Measurements from ENCODE around the gene DDN.

DDN gene

DNA sequence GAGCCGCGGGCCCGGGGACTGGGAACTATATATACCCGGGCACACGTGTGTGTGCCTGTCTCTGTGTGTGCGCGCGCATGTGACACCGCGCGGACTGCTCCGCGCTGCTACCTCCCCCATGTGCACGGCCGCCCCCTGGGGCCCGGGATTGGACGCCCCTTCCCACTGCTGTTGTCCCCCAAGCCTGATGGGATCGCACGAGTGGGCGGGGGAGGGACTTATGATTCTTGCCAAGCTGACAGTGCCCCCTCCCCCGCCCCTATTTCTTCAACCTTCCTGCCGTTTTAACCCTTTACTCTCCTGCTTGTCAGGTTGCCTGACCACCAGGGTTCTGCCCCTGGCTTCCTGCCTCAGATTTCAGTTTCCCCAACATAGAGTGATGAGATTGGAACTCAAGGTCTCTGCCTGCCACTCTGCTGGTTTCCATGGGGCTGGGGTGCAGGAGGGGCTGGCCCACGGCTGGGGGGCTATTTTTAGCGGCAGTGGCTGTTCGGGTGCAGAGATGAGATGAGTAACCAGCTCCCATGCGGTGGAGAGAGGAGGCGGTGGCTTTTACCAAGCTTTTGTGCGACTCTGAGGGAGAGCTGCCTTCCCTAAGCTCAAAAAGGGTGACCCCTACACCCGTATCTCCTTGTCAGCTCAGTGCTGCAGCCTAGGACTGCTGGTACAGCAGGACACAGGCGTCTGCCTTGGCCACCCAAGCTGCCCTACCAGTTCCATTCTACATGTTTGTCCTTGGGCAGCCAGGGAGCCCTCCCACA lies at the start of gene DDN:
DDN (minus strand) TSS at position 5 of the 761 bp plus-strand sequence. CDS start 88 bp downstream, outside the sequence.
- peak in 1 of 3 donors; percentile 28 for DNase-seq (ENCODE audit: low read depth in 2 of 3, low spot score in 1 of 3)

DNA sequence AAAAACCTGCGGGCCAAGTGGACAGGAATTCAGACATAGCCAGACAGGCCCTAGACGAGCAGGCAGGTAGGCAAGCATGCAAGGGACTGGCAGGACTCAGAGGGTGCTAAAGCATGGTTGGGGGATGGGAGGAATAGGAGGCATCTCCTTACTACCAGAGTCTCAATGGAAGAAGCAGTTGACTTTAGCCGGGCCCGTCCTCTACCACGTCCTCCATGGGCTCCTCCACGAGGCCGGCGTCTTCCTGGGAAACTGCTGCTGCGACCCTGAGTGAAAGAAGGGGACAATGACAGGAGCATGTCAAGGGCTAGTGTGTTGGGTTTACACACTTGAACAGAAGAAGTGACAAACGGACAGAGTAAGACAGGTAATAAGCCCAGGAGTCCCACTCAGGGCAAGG lies 49.8 kb upstream of the DDN start:
- no peak for DNase-seq (ENCODE audit: low read depth in 2 of 3, low spot score in 1 of 3)

DNA sequence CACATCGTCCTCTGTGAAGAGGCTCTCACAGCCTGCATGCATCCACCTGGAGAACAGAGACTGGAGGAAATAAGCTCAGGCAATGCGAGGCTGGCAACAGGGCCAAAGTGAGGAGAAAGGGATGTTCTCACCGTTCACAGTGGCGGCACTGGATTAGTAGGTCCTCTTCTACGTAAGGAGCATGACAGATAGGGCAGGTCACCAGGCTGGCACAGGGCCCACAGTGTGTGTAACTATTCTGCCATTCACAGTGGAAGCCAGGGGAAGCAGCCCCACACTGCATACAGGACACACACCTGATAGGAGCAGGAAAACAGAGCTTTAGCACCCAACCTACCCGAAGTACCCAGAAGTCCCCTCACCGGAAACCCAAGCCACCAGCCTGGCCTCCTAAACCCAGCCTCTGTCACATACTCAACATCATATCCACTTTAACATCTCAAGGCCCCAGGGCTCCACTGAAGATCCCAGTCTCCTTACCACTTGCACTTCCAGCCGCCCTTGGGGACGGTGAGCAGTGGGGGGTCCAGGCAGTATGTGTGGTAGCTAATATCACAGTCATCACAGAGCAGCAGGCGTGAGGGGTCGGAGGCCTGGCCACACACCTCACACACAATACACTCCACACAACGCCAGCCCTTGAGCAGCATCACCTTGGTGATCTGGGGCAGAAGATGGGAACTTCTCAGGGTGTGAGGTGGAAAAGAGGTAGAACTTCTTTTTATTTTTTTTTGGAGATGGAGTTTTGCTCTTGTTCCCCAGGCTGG lies 47.1 kb upstream of the DDN start:
- DNase-seq (ENCODE audit: low read depth in 2 of 3, low spot score in 1 of 3): no peak

DNA sequence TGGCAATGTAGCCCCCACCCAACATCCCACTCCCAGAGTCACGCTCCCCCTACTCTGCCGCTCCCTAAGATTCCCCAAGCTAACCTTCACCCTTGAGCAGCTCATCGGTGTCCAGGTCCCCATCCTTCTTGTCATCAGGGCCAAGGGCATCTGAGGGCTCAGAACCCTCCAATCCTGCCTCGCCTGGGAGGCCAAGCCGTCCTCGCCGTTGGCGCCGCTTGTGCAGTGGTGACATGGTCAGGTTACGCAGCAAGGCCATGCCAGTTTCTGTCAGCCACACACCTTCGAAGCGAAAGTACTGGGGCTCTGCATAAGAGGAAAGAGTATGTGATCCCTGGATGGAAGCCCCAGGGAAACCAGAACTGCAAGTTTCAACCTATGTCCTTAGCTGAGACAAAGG lies 45.5 kb upstream of the DDN start:
- DNase-seq (ENCODE audit: low read depth in 2 of 3, low spot score in 1 of 3): no peak

DNA sequence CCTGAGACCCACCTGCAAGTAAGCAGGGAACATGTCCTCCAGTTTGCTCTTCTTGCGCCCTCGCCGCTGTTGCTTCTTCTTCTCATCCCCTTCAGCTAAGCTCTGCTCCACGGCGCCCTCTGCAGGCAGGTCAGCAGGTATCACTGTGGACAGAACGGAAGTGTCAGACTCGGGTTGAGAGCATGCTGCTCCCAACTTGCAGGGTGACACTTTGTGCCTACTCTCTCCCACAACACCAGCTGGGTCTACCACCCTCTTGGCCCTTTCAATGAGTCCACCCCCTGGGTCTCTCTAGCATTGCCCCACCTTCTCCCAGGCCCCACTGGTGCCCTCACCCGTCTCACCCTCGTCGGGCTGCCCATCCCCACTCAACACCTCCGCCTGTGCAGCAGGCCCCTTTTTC lies 44.7 kb upstream of the DDN start:
- peak; percentile 55 to 78 (median 73) for DNase-seq (ENCODE audit: low read depth in 2 of 3, low spot score in 1 of 3)

DNA sequence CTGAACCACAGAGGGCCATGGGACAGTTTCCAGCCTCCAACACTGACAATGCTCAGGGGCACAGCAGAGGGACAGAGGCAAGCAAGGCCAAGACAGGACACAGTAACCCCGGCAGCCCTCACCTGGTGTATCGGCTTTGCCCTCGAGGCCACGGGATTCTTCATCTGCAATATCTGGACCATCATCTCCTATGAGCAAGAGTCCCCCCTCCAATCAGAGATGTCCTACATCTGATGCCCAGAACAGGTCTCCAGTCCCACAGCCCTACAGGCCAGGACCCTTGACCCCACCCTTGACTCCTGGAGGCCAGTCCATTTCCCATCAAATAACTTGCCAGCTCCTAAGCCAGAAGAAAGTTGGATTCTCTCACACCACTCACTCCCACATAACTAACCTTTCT lies 44.1 kb upstream of the DDN start:
- no peak for DNase-seq (ENCODE audit: low read depth in 2 of 3, low spot score in 1 of 3)

DNA sequence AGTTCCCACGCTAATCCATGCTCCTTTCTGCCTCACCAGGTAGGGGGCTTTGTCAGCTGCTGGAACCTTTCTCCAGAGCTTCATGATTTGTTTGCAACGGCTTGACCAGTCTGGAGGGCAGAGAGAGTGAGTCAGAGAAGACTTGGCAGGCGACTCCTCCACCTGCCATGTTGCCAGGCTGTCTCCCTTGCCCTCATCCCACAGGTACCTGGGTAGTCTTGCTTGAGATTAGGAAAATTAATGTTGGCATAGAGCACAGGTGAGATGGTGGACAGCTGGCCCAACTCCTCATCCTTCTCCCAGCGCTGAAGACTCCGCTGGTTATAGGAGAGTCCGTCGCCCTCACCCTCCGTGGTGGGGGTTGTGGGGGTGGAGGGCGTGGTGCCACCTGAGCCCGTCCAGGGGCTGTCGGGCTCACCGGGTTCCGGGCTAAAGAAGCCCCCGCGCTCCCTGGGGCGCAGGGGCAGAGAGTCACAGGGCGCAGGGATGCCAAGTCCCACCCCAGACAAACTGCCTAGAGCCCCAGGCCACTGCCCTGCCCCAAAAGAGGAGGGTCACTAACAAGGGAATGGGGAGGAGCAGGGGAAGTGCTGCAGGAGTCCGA lies 42.8 kb upstream of the DDN start:
- no peak for DNase-seq (ENCODE audit: low read depth in 2 of 3, low spot score in 1 of 3)

DNA sequence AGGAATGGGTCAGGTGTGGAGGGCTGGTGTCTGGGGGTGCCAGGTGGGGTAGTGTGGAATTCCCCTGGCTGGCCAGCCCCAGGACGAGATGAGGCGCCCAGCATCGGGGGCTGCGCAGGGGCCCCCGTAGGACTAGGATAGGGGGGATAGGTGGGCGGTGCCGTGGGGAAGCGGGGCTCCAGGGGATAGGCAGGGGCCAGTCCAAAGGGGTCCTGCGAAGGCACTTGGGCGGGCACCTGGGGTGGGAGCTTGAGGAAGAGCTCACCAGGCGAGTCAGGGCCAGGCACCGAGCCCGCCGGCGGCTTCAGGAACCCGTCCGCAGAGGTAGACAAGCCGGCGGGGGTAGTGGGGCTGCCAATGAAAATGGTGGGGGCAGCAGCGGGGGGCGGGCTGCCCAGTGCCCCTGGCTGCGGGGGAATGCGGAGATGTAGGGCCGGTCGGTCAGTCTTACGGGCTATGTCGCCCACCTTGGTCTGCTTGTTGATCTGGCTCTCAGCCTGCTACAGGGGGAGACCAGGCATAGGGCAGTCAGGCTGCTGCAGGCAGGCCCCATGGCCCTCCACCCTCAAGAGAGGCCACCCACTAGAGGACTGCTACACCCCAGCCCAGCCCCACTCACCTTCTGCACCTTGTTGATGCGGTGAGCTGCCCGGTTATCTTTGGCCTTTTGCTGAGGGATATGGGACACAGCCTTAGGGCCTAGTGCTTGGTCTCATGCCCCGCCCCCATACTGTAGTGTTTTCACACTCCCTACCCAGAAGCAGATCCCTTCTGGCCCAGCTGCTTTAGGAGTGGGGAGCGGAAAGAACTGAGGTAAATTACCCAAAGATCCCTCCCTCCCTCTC lies 42.1 kb upstream of the DDN start:
- DNase-seq (ENCODE audit: low read depth in 2 of 3, low spot score in 1 of 3): no peak

DNA sequence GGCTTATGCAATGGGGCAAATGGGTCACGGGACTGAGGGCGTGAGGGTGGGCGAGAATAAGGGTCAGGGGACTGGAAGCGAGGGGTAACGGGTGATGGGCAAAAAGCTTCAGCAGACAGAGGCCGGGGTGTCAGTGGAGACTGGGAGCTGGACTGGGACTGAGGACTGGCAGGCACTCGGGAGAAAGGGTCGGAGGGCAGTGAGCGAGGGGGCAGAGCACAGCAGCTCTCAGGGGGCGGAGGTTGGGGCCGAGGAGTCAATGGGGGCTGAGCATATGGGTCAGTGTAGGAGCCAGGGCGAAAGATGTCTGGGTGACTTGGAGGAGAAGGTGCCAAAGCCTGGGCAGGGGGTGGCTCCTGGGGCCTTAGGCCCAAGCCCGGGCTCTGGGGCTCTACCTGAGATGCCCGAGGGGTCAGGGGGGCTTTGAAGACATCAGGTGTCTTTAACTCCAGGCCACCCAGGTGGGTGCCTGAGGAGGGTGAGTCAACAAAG lies 41.2 kb upstream of the DDN start:
- no peak for DNase-seq (ENCODE audit: low read depth in 2 of 3, low spot score in 1 of 3)

DNA sequence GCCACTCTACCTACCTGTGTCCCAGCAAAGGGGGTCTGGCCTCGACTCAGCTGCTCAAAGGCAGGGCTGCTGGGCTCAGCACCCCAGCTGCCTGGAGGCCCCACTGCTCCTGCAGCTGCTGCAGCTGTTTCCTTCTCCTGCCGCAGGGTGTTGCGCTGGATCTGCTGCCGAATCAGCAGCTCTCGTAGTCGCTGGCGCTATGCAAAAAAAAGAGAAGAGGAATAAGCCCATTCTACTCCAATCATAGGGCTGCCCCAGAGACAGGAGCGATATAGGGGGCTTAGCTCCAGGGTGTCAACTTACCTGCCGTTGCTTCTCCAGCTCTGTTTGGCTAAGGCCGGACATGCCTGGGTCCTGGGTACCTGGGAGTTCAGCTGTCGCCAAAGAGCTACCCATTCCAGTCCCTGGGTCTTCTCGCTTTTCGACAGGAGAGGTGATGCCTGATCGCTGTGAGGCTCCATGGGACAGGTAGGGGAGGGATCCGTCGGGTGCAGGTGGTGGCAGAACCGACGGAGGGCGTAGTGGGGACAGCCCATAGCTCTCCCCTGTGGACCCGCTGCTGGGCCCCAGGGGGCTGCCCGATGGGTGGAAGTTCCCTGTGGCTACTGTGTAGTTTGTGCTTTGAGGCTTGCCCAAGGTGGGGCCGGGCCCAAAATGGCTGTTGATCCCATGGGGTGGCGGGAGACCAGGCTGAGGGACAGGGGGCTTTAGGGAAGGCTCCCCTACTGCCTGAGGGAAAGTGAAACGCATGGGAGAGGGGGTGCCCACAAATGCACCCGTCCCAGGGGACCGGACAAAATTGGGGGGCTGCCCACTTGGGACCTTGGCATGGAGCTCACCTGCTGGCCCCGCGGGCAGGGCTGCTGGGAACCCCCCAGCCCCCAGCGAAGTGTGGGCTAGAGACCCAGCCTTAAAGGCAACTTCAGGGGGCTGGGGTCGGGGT lies 40.5 kb upstream of the DDN start:
- no peak for DNase-seq (ENCODE audit: low read depth in 2 of 3, low spot score in 1 of 3)

DNA sequence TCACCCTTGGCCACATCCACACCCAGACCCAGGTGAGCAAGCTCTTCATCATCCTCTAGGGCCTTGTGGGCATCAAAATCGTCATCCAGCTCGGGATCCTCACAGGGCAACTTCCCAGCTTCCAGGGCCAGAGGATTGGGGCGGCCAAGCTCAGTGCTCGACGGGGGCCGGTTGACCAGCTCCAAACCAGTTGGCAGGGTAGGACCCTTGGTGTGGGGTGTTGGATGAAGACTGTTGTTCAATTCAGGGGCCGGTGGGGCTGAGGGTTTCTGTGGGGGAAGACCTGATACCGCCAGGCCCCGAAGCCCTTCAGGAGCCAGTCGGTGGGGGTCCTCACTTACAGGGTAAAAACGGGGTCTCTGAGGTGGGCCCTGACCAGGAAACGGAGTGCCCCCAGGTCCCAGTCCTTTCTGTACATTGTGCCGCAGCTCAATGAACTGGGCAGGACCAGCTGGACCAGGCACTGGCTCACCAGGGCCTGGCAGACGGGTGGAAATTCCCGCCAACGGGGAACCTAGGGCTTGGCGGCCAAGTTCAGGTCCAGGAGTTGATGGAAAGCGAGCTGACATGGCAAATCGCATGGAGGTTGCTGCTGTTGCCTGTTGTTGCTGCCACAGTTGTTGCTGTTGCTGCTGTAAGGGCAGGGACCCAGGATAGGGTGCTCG lies 39.2 kb upstream of the DDN start:
- no peak for DNase-seq (ENCODE audit: low read depth in 2 of 3, low spot score in 1 of 3)

DNA sequence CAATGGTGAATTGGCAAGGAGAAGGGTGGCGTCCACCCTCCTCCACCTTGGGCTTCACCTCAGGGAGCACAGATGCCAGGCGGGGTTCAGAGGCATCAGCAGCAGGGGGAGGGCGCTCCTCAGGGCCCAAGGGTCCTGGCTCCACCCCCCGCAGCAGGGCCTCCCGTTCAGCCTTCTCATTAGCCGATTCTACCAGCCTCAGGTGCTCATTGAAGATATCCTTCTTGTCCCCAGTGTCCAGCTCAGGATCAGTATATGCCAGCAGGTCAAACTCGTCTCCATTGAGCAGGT lies 38.7 kb upstream of the DDN start:
- no peak for DNase-seq (ENCODE audit: low read depth in 2 of 3, low spot score in 1 of 3)

DNA sequence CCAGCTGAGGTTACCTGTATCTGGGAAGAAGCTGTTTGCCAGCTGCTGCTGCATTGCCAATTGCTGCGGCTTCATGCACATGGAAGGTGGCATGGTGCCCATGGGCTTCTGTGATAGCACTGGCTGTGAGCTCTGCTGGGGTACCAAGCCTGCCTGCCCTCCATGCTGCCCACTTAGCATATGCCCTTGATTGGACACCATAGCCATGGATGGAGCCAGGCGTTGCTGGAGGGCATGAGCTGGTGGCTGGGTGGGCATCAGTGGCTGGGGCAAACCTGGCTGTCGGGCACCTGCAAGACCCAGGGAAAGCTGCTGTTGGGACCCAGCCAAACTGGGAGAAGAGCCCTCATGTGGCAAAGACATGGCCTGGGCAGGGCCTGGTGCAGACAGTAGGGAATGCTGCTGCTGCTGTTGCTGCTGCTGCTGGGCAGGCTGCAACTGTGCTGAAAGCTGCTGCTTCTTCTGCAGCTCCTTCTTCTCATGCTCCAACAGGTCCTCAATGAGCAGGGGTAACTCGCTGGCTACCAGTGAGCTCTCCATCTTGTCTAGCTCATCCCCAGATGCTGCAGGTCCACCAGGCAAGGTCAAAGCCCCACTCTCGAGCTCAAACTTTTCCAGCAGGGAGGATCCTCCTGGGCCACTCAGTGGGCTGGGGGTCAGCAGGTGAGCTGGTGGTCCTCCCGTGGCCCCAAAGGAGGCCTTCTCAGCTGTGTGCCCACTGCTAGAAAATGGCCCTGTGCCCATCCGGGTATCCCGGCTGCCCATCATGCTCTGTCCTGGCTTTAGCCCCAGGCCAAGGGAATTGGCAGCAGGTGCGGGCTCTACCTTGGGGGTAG lies 38.2 kb upstream of the DDN start:
- DNase-seq (ENCODE audit: low read depth in 2 of 3, low spot score in 1 of 3): no peak

DNA sequence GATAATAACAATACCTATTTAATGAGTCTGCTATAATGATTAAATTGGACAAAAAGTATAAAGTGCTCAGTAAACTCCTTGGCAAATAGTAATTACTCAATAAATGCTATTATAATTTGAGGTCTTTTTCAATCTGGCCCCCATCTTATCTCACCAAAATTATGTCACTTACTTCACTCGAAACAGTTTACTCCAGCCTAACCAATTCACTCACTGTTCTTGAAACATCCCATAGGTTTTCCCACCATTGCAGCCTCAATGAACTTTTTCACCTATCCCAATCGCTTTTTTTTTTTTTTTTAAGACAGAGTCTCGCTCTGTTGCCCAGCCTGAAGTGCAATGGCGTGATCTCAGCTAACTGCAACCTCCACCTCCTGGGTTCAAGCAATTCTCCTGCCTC lies 36.9 kb upstream of the DDN start:
- DNase-seq (ENCODE audit: low read depth in 2 of 3, low spot score in 1 of 3): no peak

DNA sequence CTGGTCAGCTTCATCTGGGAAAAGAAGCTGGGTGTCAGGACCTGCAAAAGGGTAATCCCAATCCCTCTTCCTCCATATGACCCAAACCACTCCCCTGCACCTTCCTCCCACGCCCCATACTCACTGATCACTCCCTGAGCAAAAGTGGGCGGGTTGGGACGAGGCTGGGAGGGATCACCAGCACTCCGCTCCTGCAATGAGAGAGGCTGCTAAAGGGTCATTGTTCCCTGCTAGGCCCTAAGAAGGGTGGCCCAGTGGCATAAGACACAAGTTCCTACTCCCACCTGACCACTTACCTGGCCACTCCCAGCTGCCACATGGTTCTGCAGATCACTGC lies 35.1 kb upstream of the DDN start:
- DNase-seq (ENCODE audit: low read depth in 2 of 3, low spot score in 1 of 3): no peak

DNA sequence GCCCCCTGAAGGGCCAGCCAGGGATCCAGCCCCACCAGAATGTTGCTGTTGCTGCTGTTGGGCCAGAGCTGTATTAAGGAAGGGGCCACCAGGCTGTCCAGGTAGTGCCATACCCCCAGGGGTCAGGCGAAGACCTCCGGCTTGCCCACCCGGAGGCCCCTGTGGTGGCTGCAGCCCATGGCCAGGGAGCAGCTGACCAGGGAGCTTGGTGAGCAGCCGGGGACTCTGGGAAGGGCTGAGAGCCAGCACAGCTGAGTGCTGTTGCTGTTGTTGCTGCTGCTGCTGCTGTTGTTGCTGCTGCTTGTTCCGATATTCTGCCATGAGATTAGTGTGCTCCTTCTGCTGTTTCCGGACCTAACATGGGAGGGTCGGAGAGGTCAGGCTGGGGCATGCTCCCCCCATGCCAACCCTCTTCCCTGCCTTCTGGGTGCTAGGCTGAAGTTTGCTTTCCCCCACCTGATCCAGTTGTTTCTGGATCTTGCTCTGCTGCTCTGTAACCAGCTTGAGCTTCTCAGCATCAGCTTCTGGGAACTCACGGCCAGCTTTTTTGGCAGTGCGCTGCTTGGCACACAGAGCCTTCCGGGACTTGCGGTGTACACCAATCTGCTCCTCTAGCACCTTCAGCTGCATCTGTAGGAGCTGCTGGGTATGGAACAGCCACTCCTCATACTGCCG lies 34.6 kb upstream of the DDN start:
- DNase-seq (ENCODE audit: low read depth in 2 of 3, low spot score in 1 of 3): no peak

DNA sequence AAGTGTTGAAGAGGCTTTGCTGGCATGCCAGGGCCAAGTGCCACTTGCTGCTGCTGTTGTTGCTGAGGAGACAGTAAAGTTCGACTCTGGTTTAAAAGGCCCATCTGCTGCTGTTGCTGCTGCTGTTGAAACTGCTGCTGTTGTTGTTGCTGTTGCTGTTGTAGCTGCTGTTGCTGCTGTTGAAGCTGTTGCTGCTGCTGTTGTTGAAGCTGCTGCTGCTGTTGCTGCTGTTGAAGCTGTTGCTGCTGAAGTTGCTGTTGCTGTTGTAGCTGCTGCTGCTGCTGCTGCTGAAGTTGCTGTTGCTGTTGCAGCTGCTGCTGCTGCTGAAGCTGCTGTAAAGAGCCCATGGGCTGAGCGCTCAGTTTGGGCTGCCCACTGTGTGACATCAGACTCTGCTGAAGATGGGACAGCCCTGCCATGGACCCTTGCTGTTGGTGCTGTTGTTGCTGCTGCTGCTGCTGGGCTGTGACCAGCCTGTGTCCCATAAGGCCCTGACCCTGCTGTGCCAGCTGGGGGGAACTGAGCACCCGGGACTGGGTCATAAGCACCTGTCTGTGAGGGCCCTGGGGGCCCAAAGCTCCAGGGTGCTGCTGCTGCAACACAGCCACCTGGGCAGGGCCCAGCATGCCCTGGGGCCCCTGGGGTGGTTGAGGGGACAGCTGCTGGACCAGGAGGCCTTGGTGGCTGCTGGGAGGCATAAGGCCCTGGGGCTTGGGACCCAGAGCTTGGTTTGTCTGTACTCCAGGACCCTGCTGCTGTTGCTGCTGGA lies 33.7 kb upstream of the DDN start:
- DNase-seq (ENCODE audit: low read depth in 2 of 3, low spot score in 1 of 3): no peak

DNA sequence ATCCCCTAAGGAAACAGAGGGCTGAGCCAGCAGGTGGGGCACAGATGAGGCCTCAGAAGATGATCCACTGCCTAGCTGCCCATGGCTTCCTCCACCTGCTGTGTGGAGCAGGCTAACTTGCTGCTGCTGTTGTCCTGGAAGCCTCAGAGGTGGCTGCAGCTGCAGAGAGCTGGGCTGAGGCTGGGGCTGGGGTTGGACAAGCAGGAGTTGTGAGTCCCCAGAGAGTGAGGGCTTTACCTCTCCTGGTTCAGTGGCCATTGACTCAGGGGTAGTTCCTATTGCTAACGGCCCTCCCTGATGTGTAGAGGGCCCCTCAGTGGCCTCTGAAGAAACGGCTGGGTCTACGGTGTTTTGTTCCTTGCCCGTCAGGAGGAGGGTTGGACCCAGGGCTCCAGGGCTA lies 33.1 kb upstream of the DDN start:
- no peak for DNase-seq (ENCODE audit: low read depth in 2 of 3, low spot score in 1 of 3)
